Thyroid gland (tissue), 4 donors: Measurements from ENCODE around the gene TMEM255B.

Source experiments
- CTCF ChIP-seq, 6 experiments: fragments of 200-600 bp in 3 of 6; fragments of 450-650 bp in 3 of 6; sonication (generic) in 3 of 6; IDR thresholded peaks; one replicate each; pipeline ENCODE4 v1.5.1; 2016 to 2019; ENCODE audit warnings: antibody characterized with exemption in 6 of 6, mild to moderate bottlenecking in 2 of 6, inconsistent platforms in 1 of 6, moderate library complexity in 1 of 6
- POLR2A ChIP-seq, 2 donors: fragments of 450-650 bp; IDR thresholded peaks; one replicate each; pipeline ENCODE4 v1.6.1; 2017; ENCODE audit warnings: antibody characterized with exemption in 2 of 2, mild to moderate bottlenecking in 2 of 2, moderate library complexity in 1 of 2

GRCh38 chr13:113732176-113732960 lies 26.7 kb upstream of the TMEM255B start:
- TF ChIP-seq CTCF (IDR thresholded peaks at IDR 0.05) (no peak), POLR2A (IDR thresholded peaks at IDR 0.05) (no peak)
